ENCODE results near the gene ST6GALNAC3.

DNA sequence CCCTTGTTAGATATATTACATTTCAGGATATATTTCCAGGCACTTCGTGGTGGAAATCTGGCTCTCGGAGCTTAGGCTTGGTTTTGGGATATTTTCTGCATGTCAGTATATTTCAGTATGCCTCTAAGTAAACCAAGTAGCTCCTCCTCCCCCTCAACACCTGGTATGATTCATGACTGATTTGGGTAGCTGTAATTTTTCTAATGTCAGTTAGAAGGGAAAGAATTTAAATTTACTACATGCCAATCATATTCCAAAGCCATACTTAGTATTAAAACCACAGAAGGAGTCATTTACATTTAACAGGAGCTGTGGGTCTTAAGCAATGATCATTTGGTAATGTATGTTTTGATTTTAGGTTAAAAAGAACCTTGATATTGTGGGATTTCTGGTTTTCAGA lies 40.6 kb downstream of the ST6GALNAC3 start:
- TF ChIP-seq, protein P1, sequence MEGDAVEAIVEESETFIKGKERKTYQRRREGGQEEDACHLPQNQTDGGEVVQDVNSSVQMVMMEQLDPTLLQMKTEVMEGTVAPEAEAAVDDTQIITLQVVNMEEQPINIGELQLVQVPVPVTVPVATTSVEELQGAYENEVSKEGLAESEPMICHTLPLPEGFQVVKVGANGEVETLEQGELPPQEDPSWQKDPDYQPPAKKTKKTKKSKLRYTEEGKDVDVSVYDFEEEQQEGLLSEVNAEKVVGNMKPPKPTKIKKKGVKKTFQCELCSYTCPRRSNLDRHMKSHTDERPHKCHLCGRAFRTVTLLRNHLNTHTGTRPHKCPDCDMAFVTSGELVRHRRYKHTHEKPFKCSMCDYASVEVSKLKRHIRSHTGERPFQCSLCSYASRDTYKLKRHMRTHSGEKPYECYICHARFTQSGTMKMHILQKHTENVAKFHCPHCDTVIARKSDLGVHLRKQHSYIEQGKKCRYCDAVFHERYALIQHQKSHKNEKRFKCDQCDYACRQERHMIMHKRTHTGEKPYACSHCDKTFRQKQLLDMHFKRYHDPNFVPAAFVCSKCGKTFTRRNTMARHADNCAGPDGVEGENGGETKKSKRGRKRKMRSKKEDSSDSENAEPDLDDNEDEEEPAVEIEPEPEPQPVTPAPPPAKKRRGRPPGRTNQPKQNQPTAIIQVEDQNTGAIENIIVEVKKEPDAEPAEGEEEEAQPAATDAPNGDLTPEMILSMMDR (IDR thresholded peaks at IDR 0.05) = no peak
- no peak for TF ChIP-seq SIN3A (IDR thresholded peaks at IDR 0.05; ENCODE audit: borderline replicate concordance, insufficient read depth, low read depth, low read length)
- TF ChIP-seq REST (IDR thresholded peaks at IDR 0.05; ENCODE audit: insufficient read depth in 1 of 2, low read depth in 2 of 2, low read length in 1 of 2) = no peak
- TF ChIP-seq POLR2AphosphoS5 (IDR thresholded peaks at IDR 0.05; ENCODE audit: low read depth, low read length) = no peak
